Muscle of arm (tissue), 12 donors: ENCODE measurements around the gene LRRC41. TPM values are rescaled to one million over a fixed set of nuclear protein-coding genes. Genes with fewer than 3 reads are reported as not detected.
A peak's percentile ranks its signal among the peaks of the same experiment; 100 is the strongest.

Experiments
- DNase-seq: peaks from one replicate; pipeline ENCODE4 v3.0.0-alpha.2; 2013
- polyA plus RNA-seq, 12 donors: library from polyadenylated mRNA; unstranded; fragments of 120-200 nt; gene quantifications; one replicate each; pipeline ENCODE4 v1.2.1, GENCODE V29; 2013; ENCODE audit not compliant: insufficient read length in 12 of 12

Gene LRRC41
- polyA plus RNA-seq, 12 donors = 44.1 to 62.3 (median 57.2) TPM; not detected in 1

GRCh38 chr1:46288485-46289133 is 14.8 kb downstream of the LRRC41 start:
- no peak for DNase-seq

- peak; percentile 36 for DNase-seq
Measured at GRCh38 chr1:46285730-46286477, 17.5 kb downstream of the LRRC41 start.

DNA sequence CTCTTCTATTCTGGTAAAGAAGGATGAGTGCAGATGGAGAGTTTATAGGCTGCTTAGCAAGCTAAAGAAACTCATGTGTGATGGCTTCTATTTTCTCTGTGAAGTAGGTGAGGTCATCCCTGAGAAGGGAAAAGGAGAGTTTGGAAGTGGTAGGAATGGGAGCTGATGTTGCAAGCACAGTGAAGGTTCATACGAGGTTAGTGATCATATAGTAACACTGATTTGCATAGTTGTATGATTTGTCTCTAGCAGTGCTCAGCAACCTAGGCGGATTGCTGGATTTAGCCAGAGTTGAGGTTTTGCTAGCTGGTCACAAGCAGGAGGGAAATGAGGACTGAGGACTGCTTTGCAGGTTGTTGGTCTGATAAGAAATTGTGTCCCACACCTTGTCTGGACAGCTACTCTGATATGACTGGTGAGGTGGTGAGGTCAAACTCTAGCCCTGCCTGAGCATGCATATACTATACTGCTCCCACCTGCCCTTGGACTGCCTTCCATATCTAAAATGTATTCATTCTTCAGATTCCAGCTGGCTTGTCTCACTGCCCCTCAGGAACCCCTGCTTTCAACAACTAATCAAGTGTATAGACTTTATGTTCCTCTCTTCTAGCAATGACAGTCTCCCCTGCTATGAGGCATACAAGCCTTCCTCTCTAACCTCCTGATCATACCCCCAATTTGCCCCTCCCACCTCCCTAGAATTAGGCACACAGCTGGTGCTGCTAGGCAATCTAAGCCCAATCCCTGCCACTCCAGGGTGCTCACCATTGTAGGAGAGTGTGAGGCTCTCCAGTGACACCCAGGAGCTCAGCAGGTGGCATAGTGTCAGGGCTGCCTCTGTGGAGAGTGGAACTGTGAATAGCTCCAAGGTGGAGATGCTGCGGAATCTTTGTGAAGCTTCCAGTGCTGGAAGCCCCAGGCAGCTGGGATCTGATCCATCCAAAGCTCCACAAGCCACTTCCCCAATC is 18.5 kb downstream of the LRRC41 start:
- no peak for DNase-seq

- no peak for DNase-seq
Measured at GRCh38 chr1:46284058-46284457, 19.4 kb downstream of the LRRC41 start.

- DNase-seq = no peak
Measured at GRCh38 chr1:46281021-46281420, 22.4 kb downstream of the LRRC41 start.

GRCh38 chr1:46280092-46280491 is 23.3 kb downstream of the LRRC41 start:
- no peak for DNase-seq

GRCh38 chr1:46278807-46279206 is 24.6 kb downstream of the LRRC41 start:
- no peak for DNase-seq

GRCh38 chr1:46277658-46278373 is 25.6 kb downstream of the LRRC41 start:
- no peak for DNase-seq

- no peak for DNase-seq
Measured at GRCh38 chr1:46275030-46275337, 28.4 kb downstream of the LRRC41 start.

DNA sequence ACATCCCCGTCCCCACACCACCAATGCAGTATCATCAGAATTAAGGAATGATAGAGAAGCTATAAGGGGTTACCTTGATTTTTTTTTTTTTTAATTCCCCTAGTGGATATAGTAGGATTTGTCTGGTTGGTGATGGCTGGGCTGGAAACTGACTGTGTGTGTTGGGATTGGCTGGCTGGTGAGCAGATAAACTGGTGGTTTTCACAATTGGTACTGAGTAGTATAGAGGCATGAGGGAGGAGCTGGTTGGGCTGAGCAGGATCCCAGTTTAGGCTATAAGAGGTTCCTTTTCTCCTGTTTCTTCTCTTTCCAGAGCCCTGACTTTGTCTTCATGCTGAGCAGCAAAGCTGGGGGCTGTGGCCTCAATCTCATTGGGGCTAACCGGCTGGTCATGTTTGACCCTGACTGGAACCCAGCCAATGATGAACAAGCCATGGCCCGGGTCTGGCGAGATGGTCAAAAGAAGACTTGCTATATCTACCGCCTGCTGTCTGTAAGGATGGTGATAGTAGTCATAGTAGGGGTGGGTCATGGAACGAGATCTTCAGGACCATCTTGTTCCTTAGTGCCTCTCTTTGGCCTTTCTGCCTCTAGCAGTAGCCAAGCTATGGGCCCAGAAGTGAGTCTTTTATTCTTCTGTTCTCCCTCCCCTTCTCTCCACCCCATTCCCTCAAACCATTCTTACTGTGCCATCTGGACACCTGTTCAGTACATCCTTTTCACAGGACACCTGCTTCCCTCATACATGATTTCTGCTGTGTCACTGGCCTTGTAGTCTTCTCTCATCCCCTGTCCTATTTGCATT is 29.0 kb downstream of the LRRC41 start:
- no peak for DNase-seq

DNA sequence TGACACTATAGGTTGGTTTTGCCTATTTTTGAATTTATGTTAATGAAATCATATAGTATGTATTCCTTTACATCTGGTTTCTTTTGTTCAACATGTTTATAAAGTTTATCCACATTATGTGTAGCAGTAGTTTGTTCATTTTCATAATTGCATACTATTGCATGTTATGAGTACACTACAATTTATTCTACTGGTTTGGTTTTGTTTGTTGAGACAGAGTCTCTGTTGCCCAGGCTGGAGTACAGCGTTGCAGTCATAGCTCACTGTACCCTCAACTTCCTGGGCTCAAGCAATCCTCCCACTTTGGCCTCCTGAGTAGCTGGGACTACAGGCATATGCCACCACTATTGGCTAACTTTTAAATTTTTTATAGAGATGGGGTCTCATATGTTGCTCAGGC is 34.8 kb downstream of the LRRC41 start:
- DNase-seq = no peak

- DNase-seq = no peak
Measured at GRCh38 chr1:46263146-46263545, 40.3 kb downstream of the LRRC41 start.

DNA sequence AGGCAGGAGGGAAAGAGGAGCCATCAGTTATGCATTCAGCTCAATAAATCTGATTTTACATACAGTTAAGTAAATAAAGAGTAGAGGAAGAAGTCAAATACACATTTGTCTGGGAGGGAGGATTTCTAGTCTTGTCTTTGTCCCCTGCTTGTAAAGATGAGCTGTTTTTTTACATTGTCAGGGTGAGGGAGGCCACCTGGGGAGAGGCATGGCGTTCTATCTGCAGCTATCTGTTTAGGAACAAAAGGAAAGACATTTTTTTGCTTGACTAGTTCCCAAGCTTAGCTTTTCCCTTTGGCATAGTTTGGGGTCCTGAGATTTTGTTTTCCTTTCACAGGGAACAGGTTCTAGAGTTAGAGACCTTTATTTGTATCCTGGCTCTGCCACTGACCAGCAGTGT is 40.9 kb downstream of the LRRC41 start:
- DNase-seq = no peak

GRCh38 chr1:46256523-46256922 is 46.9 kb downstream of the LRRC41 start:
- no peak for DNase-seq

DNA sequence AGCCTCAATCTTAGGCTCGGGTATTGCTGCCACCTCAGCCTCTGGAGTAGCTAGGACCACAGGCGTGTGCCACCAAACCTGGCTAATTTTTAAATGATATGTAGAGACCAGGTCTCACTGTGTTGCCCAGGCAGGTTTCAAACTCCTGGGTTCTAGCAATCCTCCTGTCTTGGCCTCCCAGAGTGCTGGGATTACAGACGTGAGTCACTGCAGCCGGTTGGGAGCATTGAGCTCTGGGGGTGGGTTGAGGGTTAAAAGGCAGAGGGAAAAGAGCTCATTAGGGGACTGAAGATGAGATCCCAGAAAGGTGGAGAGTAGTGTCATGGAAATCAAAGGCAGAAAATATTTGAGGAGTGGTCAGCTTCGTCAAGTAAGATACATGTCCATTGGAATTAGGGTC is 48.7 kb downstream of the LRRC41 start:
- no peak for DNase-seq

GRCh38 chr1:46248122-46248920 is 55.1 kb downstream of the LRRC41 start:
- peak; percentile 10 for DNase-seq

DNA sequence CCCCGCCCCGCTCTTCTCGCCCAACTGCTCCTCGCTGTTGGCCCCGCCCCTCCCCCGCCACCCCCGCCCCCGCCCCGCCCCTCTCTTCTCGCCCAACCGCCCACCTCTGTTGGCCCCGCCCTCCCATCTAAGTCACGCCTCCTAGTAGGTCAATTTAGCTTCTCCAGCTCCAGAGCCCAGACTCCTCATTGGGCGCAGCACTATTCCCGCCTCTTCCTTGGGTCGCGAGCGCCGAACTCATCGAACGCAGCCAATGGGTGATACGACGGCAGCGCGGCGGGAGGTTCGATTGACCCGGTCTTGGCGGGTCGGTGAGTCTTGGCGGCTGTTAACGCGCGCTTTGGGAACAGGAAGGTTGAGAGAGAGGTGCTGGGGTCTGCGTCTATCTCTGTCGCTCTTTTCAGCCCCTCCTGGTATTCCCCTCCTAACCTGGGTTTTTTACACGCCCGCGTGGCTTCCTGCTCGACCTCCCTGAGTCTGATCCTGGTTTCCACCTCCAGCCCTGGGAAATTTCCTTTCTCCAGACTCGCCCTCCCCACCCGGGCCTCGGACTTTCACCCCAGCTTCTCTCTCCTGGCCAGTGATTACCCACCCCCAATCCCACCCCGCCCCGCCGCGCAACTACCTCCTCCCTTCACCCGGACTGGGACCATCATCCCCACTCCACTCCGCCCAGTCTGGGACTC is 55.8 kb downstream of the LRRC41 start, which contains the start of gene RAD54L:
RAD54L (plus strand) TSS at position 328 of the 686 bp plus-strand sequence. CDS start 643 bp downstream, outside the sequence.
- DNase-seq = peak; percentile 97

DNA sequence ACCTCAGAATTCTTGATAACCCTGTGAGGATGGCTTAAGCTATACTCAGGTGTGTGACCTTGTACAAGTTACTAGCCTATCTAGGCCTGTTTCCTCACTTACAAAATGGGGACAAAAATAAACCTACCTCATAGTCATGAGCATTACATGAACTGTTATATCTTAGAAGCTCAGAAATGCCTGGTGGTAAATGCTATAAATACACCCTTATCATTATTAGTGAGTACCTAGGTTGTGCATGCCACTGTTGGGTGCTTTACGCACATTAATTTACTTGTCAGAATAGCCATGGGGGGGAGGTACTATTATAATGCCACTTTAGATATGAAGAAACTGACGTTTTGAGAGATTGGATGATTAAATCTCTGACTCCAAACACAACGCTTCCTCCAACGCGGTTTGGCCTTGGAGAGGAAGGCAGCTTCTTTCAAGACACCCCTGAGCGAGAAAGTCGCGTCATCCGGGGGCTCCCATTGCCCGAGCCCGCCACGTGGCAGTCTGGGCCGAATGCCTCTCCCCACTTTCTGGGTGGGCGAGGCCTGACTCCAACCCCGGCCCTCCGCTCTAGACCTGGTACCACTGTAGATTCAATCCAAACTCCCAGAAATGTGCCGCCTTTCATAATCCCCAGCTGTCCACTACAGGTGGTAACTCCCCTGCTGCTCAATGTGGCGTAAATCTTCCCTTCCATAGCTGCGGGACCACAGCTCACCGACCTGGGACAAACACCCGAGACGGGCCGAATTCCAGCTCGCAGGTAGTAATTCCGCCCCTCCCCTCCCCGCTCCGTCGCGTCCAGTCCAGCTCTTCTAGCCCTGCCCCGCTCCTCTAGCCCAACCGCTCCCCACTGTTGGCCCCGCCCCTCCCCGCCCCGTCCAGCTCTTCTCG is 56.6 kb downstream of the LRRC41 start:
- peak; percentile 69 for DNase-seq
